ENCODE results near the gene DBN1.
A peak's percentile ranks its signal among the peaks of the same experiment; 100 is the strongest.
"Not testable (repeated sequence)": the region's sequence is repeated elsewhere in the genome, so short reads cannot be mapped to it uniquely, and the experiment has no call there.

The DBN1 gene

GRCh38 chr5:177491983-177492746 is 18.7 kb upstream of the DBN1 start:
- no peak for DNase-seq

GRCh38 chr5:177491429-177491945 is 18.1 kb upstream of the DBN1 start:
- no peak for DNase-seq

- no peak for DNase-seq
Observed at GRCh38 chr5:177490992-177491391, 17.6 kb upstream of the DBN1 start.

- peak in 1 of 51 donors; percentile 17 for DNase-seq
Observed at GRCh38 chr5:177490311-177490991, 17.0 kb upstream of the DBN1 start.

- DNase-seq: no peak
Observed at GRCh38 chr5:177489119-177489716, 15.8 kb upstream of the DBN1 start.

- DNase-seq: no peak
Observed at GRCh38 chr5:177487975-177488374, 14.5 kb upstream of the DBN1 start.

- DNase-seq: no peak
Observed at GRCh38 chr5:177487144-177487543, 13.7 kb upstream of the DBN1 start.

- no peak for DNase-seq
Observed at GRCh38 chr5:177486256-177486655, 12.8 kb upstream of the DBN1 start.

- not testable (repeated sequence) for DNase-seq
Observed at GRCh38 chr5:177485753-177486152, 12.3 kb upstream of the DBN1 start.

- no peak for DNase-seq
Observed at GRCh38 chr5:177484902-177485549, 11.6 kb upstream of the DBN1 start.

- DNase-seq: no peak
Observed at GRCh38 chr5:177483994-177484901, 10.8 kb upstream of the DBN1 start.

GRCh38 chr5:177483042-177483441 is 9.6 kb upstream of the DBN1 start:
- no peak for DNase-seq

- no peak for DNase-seq
Observed at GRCh38 chr5:177482359-177482795, 8.9 kb upstream of the DBN1 start.

GRCh38 chr5:177479774-177480173 is 6.3 kb upstream of the DBN1 start:
- DNase-seq: peak in 7 of 51 donors; percentile 11 to 40 (median 19)

GRCh38 chr5:177478711-177479646 is 5.5 kb upstream of the DBN1 start:
- peak in 14 of 51 donors; percentile 7 to 46 (median 24) for DNase-seq

- DNase-seq: no peak
Observed at GRCh38 chr5:177477701-177478477, 4.5 kb upstream of the DBN1 start.

GRCh38 chr5:177476531-177477233 is 3.2 kb upstream of the DBN1 start:
- DNase-seq: no peak

Measured in hypothalamus (tissue), 51 donors.